ENCODE data around the gene ZNF454. TPM values are rescaled to one million over a fixed set of nuclear protein-coding genes. Genes with fewer than 3 reads are reported as not detected.

Gene ZNF454
- total and polyA plus RNA-seq, 10 donors = 0.20 to 4.9 (median 1.9) TPM

- intact Hi-C loops (cut with DNase I; ENCODE audit: low total_unique reads) = no loop called here
- no peak overlapping the region for H3K27ac ChIP-seq
- no peaks in the 10 kb centered on the region for H3K4me1 ChIP-seq
- 94 to 98% (median 96%) methylated on average over 36 to 43 of the region's 43 CpGs for WGBS, 5 donors
- H3K27me3 ChIP-seq (replicated peaks in 1 of 7) = peaks cover 0 to 7% (median 0%) of the 10 kb centered on the region in 7 donors
- TF ChIP-seq POLR2AphosphoS5 (IDR thresholded peaks at IDR 0.05) (no peak), CTCF (IDR thresholded peaks at IDR 0.05 in 8 of 11, conservative IDR thresholded peaks at IDR 0.05 in 3 of 11) (no peak), POLR2A (IDR thresholded peaks at IDR 0.05) (no peak)
- DNase-seq = peak; percentile 66
- no peak overlapping the region for H3K4me3 ChIP-seq
- H3K36me3 ChIP-seq = no peaks in the 10 kb centered on the region
- H3K9me3 ChIP-seq = peaks cover 3 to 98% (median 90%) of the 10 kb centered on the region in 8 donors
Measured at GRCh38 chr5:178986326-178986960, 45.4 kb downstream of the ZNF454 start.

GRCh38 chr5:178988436-178989220 is 47.6 kb downstream of the ZNF454 start:
- H3K27me3 ChIP-seq (replicated peaks in 1 of 7) = peaks cover 0 to 23% (median 6%) of the 10 kb centered on the region in 7 donors
- peaks cover 0 to 82% (median 69%) of the 10 kb centered on the region in 8 donors for H3K9me3 ChIP-seq
- H3K4me3 ChIP-seq = no peak overlapping the region
- H3K27ac ChIP-seq = no peak overlapping the region
- no peaks in the 10 kb centered on the region for H3K4me1 ChIP-seq
- 89 to 98% (median 91%) methylated on average over 23 to 27 of the region's 27 CpGs for WGBS, 5 donors
- peak; percentile 51 for DNase-seq
- intact Hi-C loops (cut with DNase I; ENCODE audit: low total_unique reads) = no loop called here
- TF ChIP-seq POLR2A (IDR thresholded peaks at IDR 0.05) (no peak), CTCF (IDR thresholded peaks at IDR 0.05 in 8 of 11, conservative IDR thresholded peaks at IDR 0.05 in 3 of 11) (no peak), POLR2AphosphoS5 (IDR thresholded peaks at IDR 0.05) (no peak)
- H3K36me3 ChIP-seq = no peaks in the 10 kb centered on the region

GRCh38 chr5:178989311-178989710 is 48.3 kb downstream of the ZNF454 start:
- TF ChIP-seq POLR2A (IDR thresholded peaks at IDR 0.05) (no peak), CTCF (IDR thresholded peaks at IDR 0.05 in 8 of 11, conservative IDR thresholded peaks at IDR 0.05 in 3 of 11) (no peak), POLR2AphosphoS5 (IDR thresholded peaks at IDR 0.05) (no peak)
- peak; percentile 31 for DNase-seq
- H3K27ac ChIP-seq = no peak overlapping the region
- peaks cover 0 to 82% (median 63%) of the 10 kb centered on the region in 8 donors for H3K9me3 ChIP-seq
- 89 to 96% (median 93%) methylated on average over 7 of the region's 7 CpGs for WGBS, 5 donors
- intact Hi-C loops (cut with DNase I; ENCODE audit: low total_unique reads) = no loop called here
- peaks cover 0 to 30% (median 13%) of the 10 kb centered on the region in 7 donors for H3K27me3 ChIP-seq (replicated peaks in 1 of 7)
- no peaks in the 10 kb centered on the region for H3K36me3 ChIP-seq
- peaks cover 0 to 5% (median 0%) of the 10 kb centered on the region in 6 donors for H3K4me1 ChIP-seq
- no peak overlapping the region for H3K4me3 ChIP-seq

- Histone ChIP-seq H3K27me3 (replicated peaks in 1 of 7) (peaks cover 0 to 41% (median 21%) of the 10 kb centered on the region in 7 donors), H3K4me3 (no peak overlapping the region), H3K27ac (no peak overlapping the region), H3K36me3 (no peaks in the 10 kb centered on the region), H3K4me1 (peaks cover 0 to 13% (median 2%) of the 10 kb centered on the region in 6 donors), H3K9me3 (peaks cover 0 to 73% (median 52%) of the 10 kb centered on the region in 8 donors)
- 75 to 90% (median 85%) methylated on average over 11 to 12 of the region's 12 CpGs for WGBS, 5 donors
- peak; percentile 67 for DNase-seq
- TF ChIP-seq POLR2A (IDR thresholded peaks at IDR 0.05) = no peak
- TF ChIP-seq CTCF (IDR thresholded peaks at IDR 0.05 in 8 of 11, conservative IDR thresholded peaks at IDR 0.05 in 3 of 11) = no peak
- no peak for TF ChIP-seq POLR2AphosphoS5 (IDR thresholded peaks at IDR 0.05)
- intact Hi-C loops (cut with DNase I; ENCODE audit: low total_unique reads) = no loop called here
Measured at GRCh38 chr5:178990491-178990890, 49.5 kb downstream of the ZNF454 start.

Measured in spleen (tissue), 11 donors.